Subcutaneous abdominal adipose tissue (tissue), 5 donors: ENCODE results near the gene PLCB1.

Experiments used
- H3K27ac ChIP-seq: one replicate; pipeline ENCODE4 v1.7.0; 2013; ENCODE audit warnings: low read depth, mild to moderate bottlenecking, inconsistent platforms, low read length, moderate library complexity
- H3K27me3 ChIP-seq, 5 donors: one replicate each; pipeline ENCODE4 v1.7.0; 2013; ENCODE audit warnings: low read length in 5 of 5, inconsistent platforms in 1 of 5; ENCODE audit not compliant: control insufficient read depth in 5 of 5, insufficient read depth in 4 of 5
- H3K36me3 ChIP-seq, 5 donors: one replicate each; pipeline ENCODE4 v1.7.0; 2013; ENCODE audit warnings: low read length in 5 of 5; ENCODE audit not compliant: control insufficient read depth in 5 of 5, insufficient read depth in 5 of 5
- H3K4me1 ChIP-seq, 5 donors: one replicate each; pipeline ENCODE4 v1.7.0; 2013; ENCODE audit warnings: low read length in 5 of 5, mild to moderate bottlenecking in 3 of 5, moderate library complexity in 1 of 5; ENCODE audit not compliant: control insufficient read depth in 5 of 5, insufficient read depth in 5 of 5
- H3K4me3 ChIP-seq, 5 donors: one replicate each; pipeline ENCODE4 v1.7.0; 2013; ENCODE audit warnings: low read length in 5 of 5, low read depth in 1 of 5
- H3K9ac ChIP-seq, 5 donors: one replicate each; pipeline ENCODE4 v1.7.0; 2013; ENCODE audit warnings: low read length in 5 of 5, mild to moderate bottlenecking in 4 of 5, moderate library complexity in 3 of 5
- H3K9me3 ChIP-seq, 5 donors: one replicate each; pipeline ENCODE4 v1.7.0; 2013; ENCODE audit warnings: low read length in 5 of 5; ENCODE audit not compliant: control insufficient read depth in 5 of 5
- donor health status: healthy.
- donor health status: healthy.
- donor health status: healthy.
- donor health status: healthy.
- donor health status: healthy.

Gene PLCB1

DNA sequence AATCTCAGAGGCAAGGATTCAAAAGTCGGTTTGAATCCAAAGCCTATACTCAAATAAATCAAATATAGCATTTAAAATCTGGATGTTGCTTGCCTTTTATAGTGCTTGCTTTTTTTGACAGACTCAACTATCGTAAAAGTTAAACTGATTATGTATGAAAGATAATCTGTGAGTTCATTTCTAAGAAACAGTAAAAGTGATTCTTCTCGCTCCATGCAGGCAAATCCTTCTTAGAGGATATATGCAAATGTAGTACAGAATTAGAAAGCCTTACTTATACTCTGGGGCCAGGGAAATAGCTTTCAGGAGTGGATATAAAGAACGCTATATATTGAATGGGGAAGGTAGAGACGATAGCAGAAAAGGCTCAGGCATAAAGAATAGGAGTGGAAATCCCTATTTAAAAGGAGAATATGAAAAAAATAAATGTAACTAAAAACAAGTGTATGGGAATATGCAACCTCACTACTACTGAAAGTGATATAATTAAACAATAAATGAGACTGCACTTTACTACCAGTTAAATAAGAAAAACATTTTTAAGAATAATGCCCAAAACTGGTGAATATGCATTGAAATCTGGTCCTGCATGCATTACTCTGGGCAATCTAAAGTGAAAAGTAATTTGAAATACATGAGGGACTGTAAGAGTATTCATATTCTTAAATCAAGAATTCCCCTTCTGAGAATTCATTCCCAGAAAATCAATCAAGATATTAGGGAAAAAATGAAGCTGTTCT is 575.1 kb downstream of the PLCB1 start:
- Histone ChIP-seq H3K4me3 (no peak overlapping the region), H3K4me1 (peaks cover 0 to 2% (median 0%) of the 10 kb centered on the region in 5 donors), H3K27me3 (no peaks in the 10 kb centered on the region), H3K36me3 (no peaks in the 10 kb centered on the region), H3K9me3 (no peaks in the 10 kb centered on the region), H3K9ac (no peak overlapping the region), H3K27ac (no peak overlapping the region)

GRCh38 chr20:8709627-8710026 is 577.6 kb downstream of the PLCB1 start:
- no peak overlapping the region for H3K27ac ChIP-seq
- no peak overlapping the region for H3K9ac ChIP-seq
- H3K36me3 ChIP-seq = no peaks in the 10 kb centered on the region
- peaks cover 0 to 2% (median 0%) of the 10 kb centered on the region in 5 donors for H3K4me1 ChIP-seq
- no peak overlapping the region for H3K4me3 ChIP-seq
- no peaks in the 10 kb centered on the region for H3K27me3 ChIP-seq
- H3K9me3 ChIP-seq = no peaks in the 10 kb centered on the region

DNA sequence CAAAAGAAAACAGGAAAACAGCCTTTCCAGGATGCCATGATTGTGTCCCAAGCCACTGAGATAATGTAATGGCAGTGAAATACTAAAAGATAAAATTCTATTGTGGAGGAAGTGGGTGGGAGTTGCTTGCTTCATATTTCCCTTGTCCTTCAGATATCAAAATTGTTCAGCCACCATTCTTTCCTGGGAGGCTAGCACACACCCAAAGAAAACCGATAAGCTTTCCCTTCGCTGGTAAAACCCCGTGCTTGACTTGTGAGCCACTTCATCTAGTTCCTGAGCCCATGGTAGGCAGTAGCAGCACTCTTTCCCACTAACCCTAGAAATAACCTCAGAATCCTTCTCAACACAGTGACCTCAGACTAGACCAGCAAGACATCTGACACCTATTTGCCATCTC is 579.4 kb downstream of the PLCB1 start:
- H3K36me3 ChIP-seq = peaks cover 0 to 1% (median 0%) of the 10 kb centered on the region in 5 donors

GRCh38 chr20:8714206-8714605 is 582.1 kb downstream of the PLCB1 start:
- Histone ChIP-seq H3K27me3 (no peaks in the 10 kb centered on the region), H3K9me3 (peaks cover 0 to 4% (median 0%) of the 10 kb centered on the region in 5 donors), H3K36me3 (peaks cover 0 to 2% (median 0%) of the 10 kb centered on the region in 5 donors), H3K27ac (no peak overlapping the region), H3K4me3 (no peak overlapping the region), H3K9ac (no peak overlapping the region), H3K4me1 (peaks cover 0 to 3% (median 0%) of the 10 kb centered on the region in 5 donors)

More for the DNA sequence above, 579.4 kb downstream of the PLCB1 start:
- no peak overlapping the region for H3K4me3 ChIP-seq
- peaks cover 0 to 2% (median 0%) of the 10 kb centered on the region in 5 donors for H3K4me1 ChIP-seq
- no peak overlapping the region for H3K27ac ChIP-seq
- H3K27me3 ChIP-seq = no peaks in the 10 kb centered on the region
- no peak overlapping the region for H3K9ac ChIP-seq
- no peaks in the 10 kb centered on the region for H3K9me3 ChIP-seq

- H3K36me3 ChIP-seq = peaks cover 0 to 2% (median 0%) of the 10 kb centered on the region in 5 donors
- peaks cover 0 to 4% (median 0%) of the 10 kb centered on the region in 5 donors for H3K9me3 ChIP-seq
- no peak overlapping the region for H3K9ac ChIP-seq
- peaks cover 0 to 16% (median 12%) of the 10 kb centered on the region in 5 donors for H3K4me1 ChIP-seq
- H3K4me3 ChIP-seq = no peak overlapping the region
- no peaks in the 10 kb centered on the region for H3K27me3 ChIP-seq
- H3K27ac ChIP-seq = no peak overlapping the region
Observed at GRCh38 chr20:8718279-8718678, 586.2 kb downstream of the PLCB1 start.

- Histone ChIP-seq H3K9me3 (peaks cover 0 to 4% (median 0%) of the 10 kb centered on the region in 5 donors), H3K27me3 (no peaks in the 10 kb centered on the region), H3K36me3 (peaks cover 0 to 2% (median 0%) of the 10 kb centered on the region in 5 donors), H3K27ac (peak overlapping the region; percentile 12), H3K9ac (peak overlapping the region in 1 of 5 donors; percentile 42), H3K4me3 (no peak overlapping the region), H3K4me1 (peaks cover 0 to 16% (median 12%) of the 10 kb centered on the region in 5 donors)
Observed at GRCh38 chr20:8720089-8720488, 588.0 kb downstream of the PLCB1 start.

GRCh38 chr20:8721098-8721497 is 589.0 kb downstream of the PLCB1 start:
- Histone ChIP-seq H3K36me3 (peaks cover 0 to 2% (median 0%) of the 10 kb centered on the region in 5 donors), H3K4me1 (peaks cover 0 to 16% (median 12%) of the 10 kb centered on the region in 5 donors), H3K9ac (no peak overlapping the region), H3K27ac (peak overlapping the region; percentile 12), H3K4me3 (no peak overlapping the region), H3K27me3 (no peaks in the 10 kb centered on the region), H3K9me3 (peaks cover 0 to 4% (median 0%) of the 10 kb centered on the region in 5 donors)

- Histone ChIP-seq H3K4me3 (no peak overlapping the region), H3K9ac (no peak overlapping the region), H3K4me1 (peaks cover 0 to 16% (median 12%) of the 10 kb centered on the region in 5 donors), H3K9me3 (peaks cover 0 to 4% (median 0%) of the 10 kb centered on the region in 5 donors), H3K36me3 (no peaks in the 10 kb centered on the region), H3K27me3 (no peaks in the 10 kb centered on the region), H3K27ac (no peak overlapping the region)
Observed at GRCh38 chr20:8722277-8722928, 590.3 kb downstream of the PLCB1 start.

DNA sequence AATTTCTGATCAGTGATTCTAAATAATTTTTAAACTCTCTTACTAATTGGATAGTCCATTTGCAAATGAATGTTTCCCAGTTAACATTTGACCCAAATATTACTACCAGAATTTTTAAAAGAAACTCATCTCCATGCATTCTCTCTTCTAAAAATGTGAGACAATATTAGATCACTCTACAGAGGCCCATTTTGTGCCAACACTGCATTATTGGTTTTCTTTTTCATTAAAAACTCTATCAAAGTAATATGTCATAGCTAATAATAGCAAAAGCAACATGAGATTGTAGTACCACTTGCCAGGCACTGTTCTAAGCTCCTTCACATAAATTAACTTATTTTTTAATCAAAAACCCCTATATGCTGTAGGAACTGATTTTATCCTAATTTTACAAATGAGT is 591.2 kb downstream of the PLCB1 start:
- peaks cover 0 to 16% (median 12%) of the 10 kb centered on the region in 5 donors for H3K4me1 ChIP-seq
- H3K9ac ChIP-seq = no peak overlapping the region
- peaks cover 0 to 2% (median 0%) of the 10 kb centered on the region in 5 donors for H3K9me3 ChIP-seq
- H3K27me3 ChIP-seq = no peaks in the 10 kb centered on the region
- no peaks in the 10 kb centered on the region for H3K36me3 ChIP-seq
- no peak overlapping the region for H3K4me3 ChIP-seq
- H3K27ac ChIP-seq = no peak overlapping the region

GRCh38 chr20:8724884-8725283 is 592.8 kb downstream of the PLCB1 start:
- no peak overlapping the region for H3K27ac ChIP-seq
- peaks cover 0 to 15% (median 10%) of the 10 kb centered on the region in 5 donors for H3K4me1 ChIP-seq
- no peaks in the 10 kb centered on the region for H3K36me3 ChIP-seq
- no peak overlapping the region for H3K4me3 ChIP-seq
- H3K9me3 ChIP-seq = no peaks in the 10 kb centered on the region
- no peaks in the 10 kb centered on the region for H3K27me3 ChIP-seq
- H3K9ac ChIP-seq = peak overlapping the region in 1 of 5 donors; percentile 1
